NCI-H2081 treated with DMSO at 0.1 percent for 48 hours (cell line): Measurements from ENCODE around the gene SGTA.

Source experiments
- DNase-seq: peaks from one replicate; lab custom pipeline; 2025; lab: John Stamatoyannopoulos, UW

SGTA gene

DNA sequence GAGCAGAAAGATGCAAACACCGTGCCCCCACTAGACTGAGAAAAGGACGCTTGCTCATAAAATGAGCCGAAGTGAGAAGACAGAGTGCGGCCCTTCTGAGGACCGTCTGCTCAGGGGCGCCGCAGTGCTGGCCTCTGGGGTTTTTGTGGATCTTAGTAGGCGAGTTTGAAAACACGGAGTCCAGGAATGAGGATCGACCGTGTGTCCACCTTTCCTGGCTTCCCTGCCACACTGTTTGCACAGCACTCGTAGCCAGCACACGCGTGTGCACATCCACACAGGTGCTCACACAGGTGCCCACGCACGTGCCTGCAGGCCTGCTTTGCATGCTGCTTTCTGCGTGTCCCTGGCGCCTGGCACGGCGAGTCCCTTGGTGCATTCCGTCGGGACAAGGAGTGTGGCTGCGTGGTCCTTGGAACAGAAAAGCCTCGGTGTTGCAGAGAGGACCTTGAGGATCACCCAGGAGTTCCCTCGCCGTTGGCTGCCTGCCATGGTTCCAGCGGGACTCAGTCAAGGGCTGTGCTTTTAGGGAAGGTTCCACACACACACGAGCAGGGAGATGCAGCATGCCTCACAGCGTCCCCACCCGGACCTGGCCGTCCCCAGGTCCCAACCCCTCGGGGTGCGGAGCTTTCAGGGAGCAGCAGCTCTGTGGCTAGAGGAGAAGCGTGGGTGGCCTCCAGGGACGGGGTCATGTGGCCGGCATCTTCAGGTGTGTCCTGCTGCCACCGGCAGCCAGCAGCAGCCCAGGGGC, 26.5 kb upstream of the SGTA start:
- no peak for DNase-seq

- no peak for DNase-seq
These were observed 25.3 kb upstream of the SGTA start for GRCh38 chr19:2808129-2808941.

DNA sequence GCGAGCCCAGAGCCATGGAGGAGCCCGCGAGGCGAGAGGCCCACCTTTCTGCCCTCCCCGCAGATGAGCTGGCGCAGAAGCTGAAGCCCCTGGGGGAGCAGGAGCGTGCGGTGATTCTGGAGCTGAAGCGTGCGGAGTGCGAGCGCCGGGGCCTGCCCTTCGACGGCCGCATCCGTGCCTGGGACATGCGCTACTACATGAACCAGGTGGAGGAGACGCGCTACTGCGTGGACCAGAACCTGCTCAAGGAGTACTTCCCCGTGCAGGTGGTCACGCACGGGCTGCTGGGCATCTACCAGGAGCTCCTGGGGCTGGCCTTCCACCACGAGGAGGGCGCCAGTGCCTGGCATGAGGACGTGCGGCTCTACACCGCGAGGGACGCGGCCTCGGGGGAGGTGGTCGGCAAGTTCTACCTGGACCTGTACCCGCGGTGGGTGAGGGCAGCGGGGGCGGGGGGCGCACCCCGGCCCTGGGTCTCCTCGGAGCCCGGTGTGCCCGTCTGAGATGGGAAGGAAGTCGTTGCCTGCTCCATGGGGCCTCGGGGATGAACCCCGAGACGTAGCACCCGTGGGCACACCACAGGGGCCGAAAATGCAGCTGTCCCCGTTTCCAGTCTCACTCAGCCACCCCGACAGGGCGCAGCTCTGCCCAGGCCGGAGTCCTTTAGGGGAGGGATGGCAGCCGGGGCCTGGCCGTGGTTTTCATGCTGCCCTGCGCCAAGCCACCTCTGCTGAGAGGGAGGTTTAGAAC, 24.5 kb upstream of the SGTA start:
- no peak for DNase-seq

- no peak for DNase-seq
These were observed 23.8 kb upstream of the SGTA start for GRCh38 chr19:2806736-2807378.

- no peak for DNase-seq
These were observed 23.0 kb upstream of the SGTA start for GRCh38 chr19:2805991-2806649.

DNA sequence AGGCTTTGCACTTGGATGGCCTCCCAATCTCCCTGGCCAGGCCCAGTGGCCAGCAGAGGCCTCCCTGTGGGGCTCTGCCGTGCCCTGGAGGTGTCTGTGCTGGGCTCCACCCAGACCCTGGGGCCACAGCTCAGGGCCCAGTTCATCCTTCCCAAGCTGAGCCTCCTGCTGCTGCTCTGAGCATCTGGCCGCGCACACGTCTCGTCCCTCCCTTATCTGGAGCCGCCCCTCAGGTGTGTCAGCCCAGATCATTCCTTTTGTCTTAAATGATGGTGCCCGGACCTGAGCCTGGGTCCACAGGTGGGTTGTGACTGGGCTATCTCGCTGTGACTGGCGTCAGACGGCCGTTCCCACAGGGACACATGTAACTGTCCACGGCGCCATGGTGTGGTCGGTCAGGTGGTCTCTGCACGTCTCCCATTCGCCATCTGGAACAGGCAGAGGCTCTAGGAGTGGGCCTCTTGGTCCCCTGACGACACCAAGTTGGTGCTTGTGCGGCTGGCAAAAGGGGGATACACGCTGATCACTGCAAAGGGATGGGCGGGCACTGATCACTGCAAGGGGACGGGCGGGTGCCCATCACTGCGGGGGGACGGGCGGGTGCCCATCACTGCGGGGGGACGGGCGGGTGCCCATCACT, 22.3 kb upstream of the SGTA start:
- no peak for DNase-seq

GRCh38 chr19:2804156-2805004, 21.3 kb upstream of the SGTA start:
- DNase-seq = no peak

DNA sequence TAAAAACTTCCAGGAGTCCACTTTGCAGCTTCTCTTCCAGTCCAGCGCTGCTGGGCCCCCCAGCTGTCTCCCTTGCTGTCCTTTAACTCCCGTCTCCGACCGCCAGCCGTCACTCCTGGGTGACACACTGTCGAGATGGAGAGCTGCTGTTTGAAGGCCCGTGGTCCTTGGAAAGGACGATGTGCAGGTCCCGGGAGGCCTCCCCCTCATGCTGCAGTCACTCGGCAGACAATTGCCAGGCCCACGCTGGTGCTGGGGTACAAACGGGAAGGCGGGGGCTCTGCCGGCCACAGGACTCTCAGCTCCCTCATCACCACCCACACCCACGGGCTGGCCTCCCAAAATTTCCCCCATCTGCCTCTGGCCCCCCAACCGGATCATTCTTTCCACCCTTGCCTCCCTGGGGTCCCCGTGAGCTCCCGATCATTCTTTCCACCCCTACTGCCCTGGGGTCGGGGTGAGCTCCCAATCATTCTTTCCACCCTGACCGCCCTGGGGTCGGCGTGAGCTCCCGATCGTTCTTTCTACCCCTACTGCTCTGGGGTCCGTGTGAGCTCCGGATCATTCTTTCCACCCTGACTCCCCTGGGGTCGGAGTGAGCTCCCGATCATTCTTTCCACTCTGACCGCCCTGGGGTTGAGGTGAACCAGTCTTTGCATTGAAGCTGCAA, 20.5 kb upstream of the SGTA start:
- no peak for DNase-seq

- no peak for DNase-seq
These were observed 19.8 kb upstream of the SGTA start for GRCh38 chr19:2802826-2803225.

DNA sequence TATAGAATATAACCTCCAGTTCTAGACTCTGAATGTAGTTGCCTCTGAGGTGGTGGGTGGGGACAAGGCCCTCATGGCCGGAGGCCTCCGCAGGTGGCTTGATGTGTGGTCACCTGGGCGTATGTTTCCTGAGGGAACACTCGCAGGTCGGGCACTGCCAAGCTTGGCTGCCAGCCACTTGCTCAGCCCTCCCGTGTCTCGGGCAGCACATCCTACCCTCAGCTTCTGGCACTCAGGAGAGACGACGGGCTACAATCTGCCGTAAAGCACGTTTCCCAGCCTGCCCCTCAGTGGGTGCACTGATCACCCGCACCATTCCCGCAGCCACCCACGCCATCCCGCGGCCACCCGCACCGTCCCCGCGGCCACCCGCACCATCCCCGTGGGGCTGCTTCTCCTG, 17.4 kb upstream of the SGTA start:
- DNase-seq = no peak

- no peak for DNase-seq
These were observed 16.4 kb upstream of the SGTA start for GRCh38 chr19:2799273-2800020.

GRCh38 chr19:2798733-2799132, 15.7 kb upstream of the SGTA start:
- DNase-seq = no peak

GRCh38 chr19:2798158-2798685, 15.1 kb upstream of the SGTA start:
- no peak for DNase-seq

GRCh38 chr19:2797280-2797679, 14.2 kb upstream of the SGTA start:
- DNase-seq = no peak

GRCh38 chr19:2796659-2797266, 13.7 kb upstream of the SGTA start:
- no peak for DNase-seq

GRCh38 chr19:2795827-2796658, 13.0 kb upstream of the SGTA start:
- DNase-seq = no peak

DNA sequence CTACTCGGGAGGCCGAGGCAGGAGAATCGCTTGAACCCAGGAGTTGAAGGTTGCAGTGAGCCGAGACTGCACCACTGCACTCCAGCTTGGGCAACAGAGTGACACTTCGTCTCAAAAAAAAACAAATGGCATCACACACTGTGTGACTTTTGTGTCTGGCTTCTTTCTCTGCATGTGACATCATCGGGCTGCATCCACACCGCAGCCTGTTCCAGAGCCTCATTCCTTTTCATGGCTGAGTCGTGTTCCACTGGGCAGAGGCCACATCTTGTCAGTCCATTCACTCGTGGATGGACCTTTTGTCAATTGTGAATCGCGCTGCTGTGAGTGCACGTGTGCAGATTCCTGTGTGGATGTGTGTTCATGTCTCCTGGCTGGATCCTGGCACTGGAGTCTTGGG, 10.5 kb upstream of the SGTA start:
- DNase-seq = no peak
